HUES6 (cell line): Measurements from ENCODE around the gene CUX1.
"Not testable (repeated sequence)": the region's sequence is repeated elsewhere in the genome, so short reads cannot be mapped to it uniquely, and the experiment has no call there.

Source experiments
- H3K27ac ChIP-seq: 2 replicates; pipeline ENCODE4 v1.7.0; 2013; ENCODE audit warnings: low read depth, mild to moderate bottlenecking, low read length, inconsistent platforms
- H3K27me3 ChIP-seq: 2 replicates; pipeline ENCODE4 v1.6.1; 2013; ENCODE audit warnings: low read length; ENCODE audit not compliant: control insufficient read depth, insufficient read depth
- H3K36me3 ChIP-seq: 2 replicates; pipeline ENCODE4 v1.6.1; 2013; ENCODE audit warnings: low read length; ENCODE audit not compliant: control insufficient read depth, insufficient read depth
- H3K4me1 ChIP-seq: 2 replicates; pipeline ENCODE4 v1.6.1; 2013; ENCODE audit warnings: low read length; ENCODE audit not compliant: control insufficient read depth, insufficient read depth
- H3K4me3 ChIP-seq: 2 replicates; pipeline ENCODE4 v1.5.1; 2013; ENCODE audit warnings: low read depth, low read length
- H3K9ac ChIP-seq: one replicate; pipeline ENCODE4 v1.6.1; 2013; ENCODE audit warnings: mild to moderate bottlenecking, low read length
- H3K9me3 ChIP-seq: 2 replicates; pipeline ENCODE4 v1.6.1; 2013; ENCODE audit warnings: low read depth, low read length; ENCODE audit not compliant: control insufficient read depth, insufficient read depth

CUX1 gene

GRCh38 chr7:101983147-101983811 lies 165.9 kb downstream of the CUX1 start:
- Histone ChIP-seq H3K27ac (no peak overlapping the region), H3K36me3 (peaks cover 9% of the 10 kb centered on the region), H3K9me3 (peaks cover 5% of the 10 kb centered on the region; the same call in 1 of the 2 replicates), H3K27me3 (no peaks in the 10 kb centered on the region), H3K4me3 (no peak overlapping the region), H3K9ac (no peak overlapping the region), H3K4me1 (peaks cover 27% of the 10 kb centered on the region)

GRCh38 chr7:101984133-101984879 lies 166.9 kb downstream of the CUX1 start:
- peaks cover 5% of the 10 kb centered on the region; the same call in 1 of the 2 replicates for H3K9me3 ChIP-seq
- peaks cover 27% of the 10 kb centered on the region for H3K4me1 ChIP-seq
- no peaks in the 10 kb centered on the region for H3K27me3 ChIP-seq
- no peak overlapping the region for H3K9ac ChIP-seq
- H3K27ac ChIP-seq: no peak overlapping the region
- no peak overlapping the region for H3K4me3 ChIP-seq
- H3K36me3 ChIP-seq: 0 out of 2 replicates have a peak, but pooled peaks cover 4% of the 10 kb centered on the region

GRCh38 chr7:101985057-101985902 lies 167.9 kb downstream of the CUX1 start:
- no peak overlapping the region for H3K27ac ChIP-seq
- H3K9ac ChIP-seq: no peak overlapping the region
- peaks cover 27% of the 10 kb centered on the region for H3K4me1 ChIP-seq
- H3K27me3 ChIP-seq: no peaks in the 10 kb centered on the region
- H3K36me3 ChIP-seq: 0 out of 2 replicates have a peak, but pooled peaks cover 4% of the 10 kb centered on the region
- H3K9me3 ChIP-seq: peaks cover 5% of the 10 kb centered on the region; the same call in 1 of the 2 replicates
- H3K4me3 ChIP-seq: no peak overlapping the region

- Histone ChIP-seq H3K36me3 (0 out of 2 replicates have a peak, but pooled peaks cover 4% of the 10 kb centered on the region), H3K9ac (no peak overlapping the region), H3K4me1 (peaks cover 27% of the 10 kb centered on the region), H3K4me3 (no peak overlapping the region), H3K9me3 (peaks cover 5% of the 10 kb centered on the region; the same call in 1 of the 2 replicates), H3K27ac (no peak overlapping the region), H3K27me3 (no peaks in the 10 kb centered on the region)
These were observed 168.7 kb downstream of the CUX1 start for GRCh38 chr7:101985903-101986734.

GRCh38 chr7:101987494-101987893 lies 170.1 kb downstream of the CUX1 start:
- Histone ChIP-seq H3K4me3 (no peak overlapping the region), H3K36me3 (0 out of 2 replicates have a peak, but pooled peaks cover 4% of the 10 kb centered on the region), H3K27ac (no peak overlapping the region), H3K9ac (no peak overlapping the region), H3K9me3 (peaks cover 5% of the 10 kb centered on the region; the same call in 1 of the 2 replicates), H3K4me1 (peaks cover 31% of the 10 kb centered on the region), H3K27me3 (no peaks in the 10 kb centered on the region)

- not testable (repeated sequence) for H3K9ac ChIP-seq, H3K4me3 ChIP-seq, H3K27me3 ChIP-seq, H3K27ac ChIP-seq, H3K36me3 ChIP-seq, H3K9me3 ChIP-seq
- peaks cover 31% of the 10 kb centered on the region for H3K4me1 ChIP-seq
These were observed 170.6 kb downstream of the CUX1 start for GRCh38 chr7:101988060-101988459.

GRCh38 chr7:101988513-101988912 lies 171.1 kb downstream of the CUX1 start:
- Histone ChIP-seq H3K27ac (no peak overlapping the region), H3K36me3 (0 out of 2 replicates have a peak, but pooled peaks cover under 1% of the 10 kb centered on the region), H3K27me3 (no peaks in the 10 kb centered on the region), H3K4me3 (no peak overlapping the region), H3K9me3 (no peaks in the 10 kb centered on the region), H3K9ac (no peak overlapping the region), H3K4me1 (peaks cover 31% of the 10 kb centered on the region)

- H3K27me3 ChIP-seq: no peaks in the 10 kb centered on the region
- no peak overlapping the region for H3K27ac ChIP-seq
- H3K9ac ChIP-seq: no peak overlapping the region
- H3K9me3 ChIP-seq: no peaks in the 10 kb centered on the region
- no peaks in the 10 kb centered on the region for H3K36me3 ChIP-seq
- peaks cover 31% of the 10 kb centered on the region for H3K4me1 ChIP-seq
- H3K4me3 ChIP-seq: no peak overlapping the region
These were observed 171.7 kb downstream of the CUX1 start for GRCh38 chr7:101989101-101989500.

- Histone ChIP-seq H3K4me1 (peaks cover 21% of the 10 kb centered on the region), H3K9ac (no peak overlapping the region), H3K27me3 (no peaks in the 10 kb centered on the region), H3K9me3 (no peaks in the 10 kb centered on the region), H3K36me3 (no peaks in the 10 kb centered on the region), H3K4me3 (no peak overlapping the region), H3K27ac (no peak overlapping the region)
These were observed 173.5 kb downstream of the CUX1 start for GRCh38 chr7:101990811-101991418.

GRCh38 chr7:101991860-101992259 lies 174.4 kb downstream of the CUX1 start:
- Histone ChIP-seq H3K9ac (no peak overlapping the region), H3K4me1 (peaks cover 19% of the 10 kb centered on the region; the same call in 1 of the 2 replicates), H3K27ac (no peak overlapping the region), H3K4me3 (no peak overlapping the region), H3K9me3 (no peaks in the 10 kb centered on the region), H3K36me3 (no peaks in the 10 kb centered on the region), H3K27me3 (no peaks in the 10 kb centered on the region)
